Caki2 (cell line): Measurements from ENCODE around the gene SH3RF3. TPM values are rescaled to one million over a fixed set of nuclear protein-coding genes. Genes with fewer than 3 reads are reported as not detected.
A peak's percentile ranks its signal among the peaks of the same experiment; 100 is the strongest.

ENCODE experiments used
- DNase-seq: peaks from one replicate; pipeline ENCODE4 v3.0.0-alpha.2; 2015; ENCODE audit warnings: low read depth
- in situ Hi-C: cut with HindIII; loops from 2 replicates; pipeline ENCODE4 v1.10.0; 2016; ENCODE audit warnings: low sequenced_read_pairs, low pct_unique_long_range_greater_than_20kb, mixed read lengths
- total RNA-seq: library from RNA; depleted of rRNA; stranded (reverse); fragments of >200 nt; shearing (Covaris generic); gene quantifications from 2 replicates; pipeline ENCODE4 v1.2.3, GENCODE V29; 2014; ENCODE audit warnings: low replicate concordance

SH3RF3 gene
- total RNA-seq, 1 experiment from 2014 or later: 0.20 TPM

DNA sequence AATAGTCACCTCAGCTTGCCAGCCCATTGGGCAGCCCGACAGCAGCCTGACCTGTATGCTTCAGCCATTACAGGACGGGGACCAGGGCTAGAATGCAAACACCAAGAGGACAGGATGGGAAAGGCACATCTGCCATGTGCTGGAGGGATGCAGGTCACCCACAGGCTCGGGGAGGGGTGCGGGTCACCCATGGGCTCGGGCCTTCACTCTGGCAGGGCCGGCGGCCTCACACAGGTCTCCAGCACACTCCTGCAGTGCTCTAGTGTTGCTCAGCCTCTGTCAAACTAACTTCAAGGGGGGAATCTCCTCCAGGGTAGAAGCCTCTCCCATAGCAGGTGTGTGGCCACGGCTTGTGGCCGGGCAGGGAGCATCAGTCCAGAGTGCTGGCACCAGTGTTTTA, 262.2 kb downstream of the SH3RF3 start:
- in situ Hi-C loops: no loop called here
- DNase-seq: no peak

DNA sequence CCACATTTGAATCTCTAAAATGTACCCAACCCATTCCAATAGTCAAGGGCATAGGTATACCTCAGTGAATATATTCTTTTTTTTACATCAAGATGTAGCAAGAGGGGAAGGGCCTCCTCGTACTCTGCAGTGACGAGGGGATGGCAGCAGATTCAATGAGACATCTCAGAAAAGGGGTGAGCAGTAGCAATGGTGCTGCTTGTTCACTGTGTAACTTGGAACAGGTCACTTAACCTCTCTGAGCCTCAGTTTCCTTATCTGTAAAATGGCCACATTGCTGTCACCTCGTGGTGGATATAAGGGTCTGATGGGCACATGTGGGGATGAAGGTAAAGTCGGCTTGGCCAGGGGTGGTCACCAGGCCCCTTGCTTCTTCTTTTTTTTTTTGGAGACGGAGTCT, 263.1 kb downstream of the SH3RF3 start:
- no peak for DNase-seq
- in situ Hi-C loops: no loop called here

DNA sequence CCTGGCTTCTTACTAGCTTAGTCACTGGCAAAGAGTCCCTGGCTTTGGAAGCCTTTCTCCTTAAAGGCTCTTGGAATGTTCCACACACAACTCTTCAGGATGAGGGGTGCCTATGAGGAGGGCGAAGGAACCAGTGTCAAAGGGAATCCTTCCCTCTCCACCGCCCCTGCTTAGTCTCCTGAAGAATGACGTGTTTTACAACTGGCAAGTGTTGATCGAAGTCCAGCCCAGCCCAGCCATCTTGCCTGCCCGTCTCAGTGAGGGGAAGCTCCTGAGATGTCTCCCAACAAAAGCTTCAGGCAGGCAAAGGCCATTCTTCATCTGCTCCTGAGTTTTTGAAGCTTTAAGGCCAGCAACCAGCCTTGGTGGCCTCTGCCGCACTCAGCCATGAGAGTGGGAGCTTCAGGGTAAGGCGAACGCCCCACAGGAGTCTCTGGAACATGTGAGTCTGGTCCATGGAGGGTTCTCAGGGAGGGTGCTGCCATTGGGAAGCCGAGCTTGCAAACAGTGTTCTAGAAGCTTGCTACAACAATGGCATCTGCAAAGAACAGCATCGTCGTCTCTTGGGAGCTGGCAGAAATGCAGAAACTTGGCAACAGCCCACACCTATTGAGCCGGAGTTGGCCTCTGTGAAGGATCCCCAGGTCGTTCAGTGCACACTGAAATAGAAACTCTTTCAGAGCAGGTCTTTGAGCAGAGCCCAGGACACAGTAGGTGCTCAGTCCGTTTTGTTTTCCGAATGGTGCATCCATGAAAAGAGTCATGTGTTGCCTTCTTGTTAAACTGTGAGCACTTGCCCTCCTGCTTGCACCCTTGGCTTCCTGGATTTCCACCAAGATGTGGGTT, 264.0 kb downstream of the SH3RF3 start:
- DNase-seq: no peak

DNA sequence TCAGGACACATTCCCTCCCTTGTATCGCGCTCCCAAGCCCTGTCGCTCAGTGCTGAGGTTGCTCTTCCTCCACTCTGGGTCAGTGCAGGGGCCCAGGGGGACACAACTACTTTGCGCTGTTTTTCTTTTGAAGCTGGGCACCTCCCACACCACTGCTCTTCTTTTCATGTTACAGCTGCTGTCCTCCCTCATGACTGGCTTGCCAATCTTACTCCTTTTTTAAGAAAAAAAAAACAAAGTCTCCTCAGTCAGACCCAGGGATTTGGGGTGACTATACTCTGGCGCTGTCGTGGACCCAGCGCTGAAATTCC, 264.6 kb downstream of the SH3RF3 start:
- in situ Hi-C loops: no loop called here
- no peak for DNase-seq

More for the DNA sequence above, 264.0 kb downstream of the SH3RF3 start:
- in situ Hi-C loops: no loop called here

DNA sequence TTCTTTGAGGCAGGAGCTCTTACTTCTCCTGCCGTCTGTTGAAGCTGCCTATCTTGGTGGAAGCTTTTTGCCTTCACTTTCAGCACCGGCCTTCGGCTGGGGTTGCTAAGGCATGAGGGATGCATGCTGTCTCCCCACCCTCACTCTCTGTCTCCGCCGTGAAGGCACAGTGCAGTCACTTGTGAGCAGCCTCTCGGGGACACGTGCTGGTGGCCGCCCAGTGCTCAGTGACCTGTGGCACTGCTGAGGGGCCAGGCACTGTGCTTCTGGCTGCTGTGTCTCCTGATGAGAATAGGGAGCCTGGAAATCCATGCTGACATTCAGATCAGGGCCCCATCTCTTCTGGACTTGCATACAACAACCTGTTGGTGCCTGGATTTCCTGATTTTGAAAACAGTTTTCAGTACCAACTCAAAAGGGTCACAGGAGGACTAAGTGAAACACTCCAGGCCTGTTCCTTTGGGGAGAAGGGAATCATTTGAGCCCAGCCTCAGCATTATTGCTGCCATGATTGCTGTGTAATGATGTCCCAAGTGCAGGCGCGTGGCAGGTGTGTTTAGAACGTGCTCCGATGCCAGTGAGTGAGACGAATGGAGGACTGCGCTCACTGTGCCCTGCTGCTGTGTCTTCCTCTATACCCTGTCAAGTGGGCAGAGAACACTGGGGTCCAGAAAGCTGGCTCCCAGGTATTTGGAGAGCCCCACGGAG, 266.6 kb downstream of the SH3RF3 start:
- in situ Hi-C loops: no loop called here
- no peak for DNase-seq

DNA sequence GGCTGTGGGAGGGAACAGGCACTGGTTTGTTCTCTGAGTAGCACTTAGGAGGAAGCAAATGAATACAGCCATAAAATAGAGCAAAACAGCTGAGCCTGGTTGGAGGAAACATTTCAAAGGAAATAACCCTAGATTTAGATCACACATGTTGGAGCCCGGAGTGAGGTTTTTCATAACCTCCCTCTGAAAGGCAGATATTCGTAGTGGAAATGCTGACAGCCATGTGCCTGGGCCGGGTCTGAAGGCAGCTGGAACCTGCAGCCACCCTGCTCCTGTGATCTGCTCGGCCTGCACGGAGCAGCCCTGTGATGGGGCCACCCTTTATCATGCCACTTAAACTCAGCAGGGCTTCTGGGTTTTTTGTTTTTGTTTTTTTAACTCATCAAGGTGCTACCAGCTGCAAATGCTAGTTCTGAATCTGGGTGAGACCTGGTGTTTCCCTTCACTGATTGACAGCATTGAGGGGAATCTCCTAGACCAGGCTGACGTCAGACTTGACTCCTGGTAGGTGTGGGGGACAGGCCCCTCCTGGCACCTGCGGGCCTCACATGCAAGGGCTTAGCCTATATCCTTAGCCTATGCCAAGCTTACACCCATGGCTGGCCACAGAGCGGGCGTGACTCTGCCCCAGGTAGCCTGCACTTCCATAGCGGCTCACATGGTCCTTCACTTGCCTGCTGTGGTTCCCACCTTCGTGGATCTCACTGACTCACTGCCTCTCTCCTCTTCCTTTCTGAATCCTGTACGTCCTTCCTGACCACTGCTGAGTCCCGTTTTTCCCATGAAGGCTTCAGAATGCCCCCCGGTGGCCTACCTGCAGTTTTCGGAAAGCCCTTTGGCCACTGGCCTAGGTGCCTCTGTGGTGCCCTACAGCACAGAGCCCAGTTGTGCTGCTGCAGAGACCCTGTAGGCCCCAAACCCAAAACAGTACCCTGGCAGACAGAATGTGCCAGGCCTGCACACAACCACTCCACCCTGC, 267.5 kb downstream of the SH3RF3 start:
- no peak for DNase-seq
- in situ Hi-C loops: no loop called here

DNA sequence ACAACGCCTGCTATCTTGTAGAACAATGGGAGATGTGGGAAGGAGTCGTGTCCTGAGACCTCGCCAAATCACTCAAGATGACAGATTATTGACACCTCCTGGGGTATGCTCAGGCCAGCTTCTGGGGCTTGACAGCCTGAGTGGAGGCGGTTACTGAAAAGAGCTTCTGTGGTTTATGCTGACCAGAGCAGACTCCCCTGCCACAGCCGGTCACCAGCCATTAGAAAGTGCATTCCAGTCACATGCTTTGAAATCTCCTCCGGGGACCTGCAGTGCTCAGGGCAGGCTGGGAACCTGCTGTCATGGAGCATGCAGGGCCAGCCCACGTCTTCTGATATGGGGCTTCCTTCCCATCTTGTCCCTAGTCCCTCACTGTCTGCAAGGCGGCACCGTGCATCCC, 268.9 kb downstream of the SH3RF3 start:
- in situ Hi-C loops: no loop called here
- no peak for DNase-seq

DNA sequence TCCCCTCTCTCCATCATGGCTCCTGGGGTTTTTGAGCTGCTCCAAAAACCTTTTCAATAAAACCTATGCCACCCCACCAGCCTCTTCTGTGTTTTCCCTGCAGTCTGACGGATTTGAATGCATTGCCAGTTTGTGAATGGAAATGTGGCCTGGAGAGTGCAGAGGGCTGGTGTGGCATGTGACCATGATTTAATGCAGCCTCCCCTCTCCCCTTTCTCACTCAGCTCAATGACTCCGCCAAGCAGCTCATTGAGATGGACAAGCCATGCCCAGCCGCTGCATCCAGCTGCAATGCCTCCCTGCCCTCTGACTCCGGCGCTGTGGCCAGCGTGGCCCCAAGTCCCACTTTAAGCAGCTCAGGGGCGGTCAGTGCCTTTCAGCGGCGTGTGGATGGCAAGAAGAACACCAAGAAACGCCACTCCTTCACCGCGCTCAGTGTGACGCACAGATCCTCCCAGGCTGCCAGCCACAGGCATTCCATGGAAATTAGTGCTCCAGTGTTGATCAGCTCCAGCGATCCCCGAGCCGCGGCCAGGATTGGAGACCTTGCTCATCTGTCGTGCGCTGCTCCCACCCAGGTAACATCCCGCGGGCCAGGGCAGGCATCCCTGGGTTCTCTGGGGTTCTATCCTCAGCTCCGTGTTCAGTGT, 269.5 kb downstream of the SH3RF3 start:
- in situ Hi-C loops: no loop called here
- no peak for DNase-seq

DNA sequence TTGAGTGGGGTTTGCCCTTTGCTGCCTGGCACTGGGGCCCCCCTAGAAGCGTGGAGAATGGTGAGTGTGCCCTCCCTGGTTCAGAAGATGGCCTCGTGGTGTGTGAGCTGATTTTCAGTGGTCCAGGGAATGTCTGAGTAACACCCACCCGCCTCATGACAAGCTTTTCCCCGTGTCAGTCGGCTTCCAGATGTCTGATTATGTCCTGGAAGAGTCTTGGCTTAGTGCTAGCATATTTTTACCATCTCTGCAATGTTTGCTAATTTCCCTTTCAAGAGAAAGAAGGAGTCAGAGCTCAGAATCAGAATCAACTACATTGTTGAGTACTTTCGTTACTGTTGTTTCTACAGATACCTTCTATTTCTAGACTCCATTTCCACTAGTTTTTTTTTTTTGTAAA, 270.1 kb downstream of the SH3RF3 start:
- in situ Hi-C loops: no loop called here
- no peak for DNase-seq

DNA sequence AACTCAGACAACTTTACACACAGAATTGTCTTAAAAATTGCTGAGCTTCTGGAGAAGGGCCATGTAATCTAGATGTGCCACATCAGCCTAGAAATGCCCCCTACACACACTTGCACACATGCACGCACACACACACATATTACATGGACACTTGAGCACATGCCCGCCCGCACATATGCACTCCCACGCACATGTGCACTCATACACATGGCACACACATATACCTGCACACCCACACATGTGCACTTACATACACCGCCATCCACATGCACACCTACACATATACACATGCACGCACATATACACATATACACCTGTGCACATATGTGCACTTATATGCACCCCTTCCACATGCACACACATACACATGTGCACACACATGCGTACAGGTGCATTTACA, 271.1 kb downstream of the SH3RF3 start:
- DNase-seq: no peak
- in situ Hi-C loops: no loop called here

DNA sequence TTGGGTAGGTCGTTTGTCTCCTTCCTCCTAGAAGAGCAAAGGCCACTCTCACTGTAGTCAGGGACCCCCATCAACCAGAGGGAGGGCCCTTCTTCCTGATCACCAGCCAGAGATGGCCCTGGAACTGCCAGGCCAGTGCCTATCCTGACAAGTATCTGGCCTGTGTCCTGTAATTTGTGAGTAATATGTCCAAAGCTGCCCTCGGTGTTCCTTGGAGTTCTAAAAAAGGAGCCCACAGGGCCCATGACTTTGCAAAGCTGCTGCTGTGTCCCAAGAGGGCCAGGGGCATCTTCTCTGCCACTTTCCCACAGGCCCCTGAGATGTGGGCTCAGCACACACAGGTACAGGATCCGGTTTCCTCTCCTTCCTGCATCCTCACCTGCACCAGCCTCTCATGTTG, 272.4 kb downstream of the SH3RF3 start:
- DNase-seq: no peak
- in situ Hi-C loops: no loop called here

DNA sequence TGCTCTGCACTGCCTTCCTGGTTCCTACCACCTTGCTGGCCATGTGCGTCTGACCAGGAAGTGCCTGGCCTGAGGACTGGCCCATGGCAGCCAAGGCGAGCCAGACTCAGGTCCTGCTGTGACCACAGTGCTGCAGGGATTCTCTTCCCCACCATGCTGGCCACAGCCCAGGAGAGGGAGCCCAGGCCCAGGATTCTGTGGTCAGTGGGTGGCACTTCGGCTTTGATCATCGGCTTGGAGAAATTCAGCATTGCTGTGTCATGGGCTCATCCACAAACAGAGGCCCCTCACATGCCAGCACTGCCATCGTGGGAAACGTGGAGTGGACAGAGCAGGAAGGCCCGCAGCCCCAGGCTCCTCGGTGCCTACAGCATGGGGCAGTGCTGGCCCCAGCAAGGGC, 273.2 kb downstream of the SH3RF3 start:
- in situ Hi-C loops: no loop called here
- DNase-seq: peak; percentile 37

DNA sequence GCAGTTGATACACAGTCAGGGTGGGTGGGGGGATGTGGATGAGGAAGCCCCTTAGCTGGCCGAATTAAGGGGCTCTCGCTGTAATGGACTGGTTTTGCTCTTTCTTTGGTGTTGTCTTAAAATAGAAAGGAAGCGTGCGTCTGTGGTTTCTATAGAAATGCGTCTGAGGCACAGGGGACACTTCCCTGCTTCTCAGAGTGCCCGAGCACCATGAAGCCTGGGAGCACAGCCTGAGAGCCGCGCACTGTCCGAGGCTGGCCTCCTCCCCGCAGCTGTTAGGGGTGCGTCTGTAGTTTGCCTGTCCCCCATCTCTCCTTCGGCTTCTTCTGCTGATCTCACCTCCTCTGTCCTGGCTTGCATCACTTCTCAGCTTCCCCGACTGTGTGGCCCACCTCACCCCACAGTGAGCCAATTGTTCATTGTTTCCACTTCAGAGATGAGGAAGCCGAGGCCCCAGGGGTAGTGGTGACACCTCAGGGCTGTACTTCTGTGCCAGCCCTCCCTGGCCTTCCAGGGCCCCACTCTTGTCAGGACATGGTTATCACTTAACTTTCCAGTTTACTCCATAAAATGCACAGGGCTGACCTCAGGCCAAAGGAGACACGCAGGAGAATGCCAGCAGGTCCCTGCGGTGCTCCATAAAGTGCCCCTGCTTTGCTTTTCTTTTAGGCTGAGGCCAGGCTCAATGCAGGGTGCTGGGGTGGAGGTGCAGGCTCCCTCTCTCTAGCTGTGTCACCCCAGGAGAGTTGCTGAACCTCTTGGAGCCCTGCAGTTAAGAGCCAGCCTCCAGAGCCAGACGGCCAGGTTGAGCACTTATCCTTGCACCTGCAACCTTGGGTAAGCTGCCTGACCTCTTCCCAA, 274.2 kb downstream of the SH3RF3 start:
- in situ Hi-C loops: no loop called here
- DNase-seq: no peak

DNA sequence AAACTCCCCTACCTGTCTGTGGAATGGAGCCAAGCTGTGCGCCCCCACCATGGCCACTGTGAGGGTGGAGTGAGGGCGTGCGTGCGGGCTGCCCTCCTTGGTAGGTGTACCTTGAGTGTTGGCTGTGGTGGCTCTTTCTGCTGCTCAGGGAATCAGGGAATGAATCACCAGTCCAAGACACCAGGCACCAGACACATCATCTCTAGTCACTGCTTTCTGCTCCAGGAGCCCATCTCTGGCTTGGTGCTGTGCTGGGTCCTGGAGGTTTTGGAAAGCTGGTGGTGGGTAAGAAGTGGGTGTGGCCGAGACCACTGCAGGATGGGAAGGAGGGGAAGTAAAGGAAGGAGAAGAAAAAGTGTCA, 274.8 kb downstream of the SH3RF3 start:
- DNase-seq: no peak
- in situ Hi-C loops: no loop called here

DNA sequence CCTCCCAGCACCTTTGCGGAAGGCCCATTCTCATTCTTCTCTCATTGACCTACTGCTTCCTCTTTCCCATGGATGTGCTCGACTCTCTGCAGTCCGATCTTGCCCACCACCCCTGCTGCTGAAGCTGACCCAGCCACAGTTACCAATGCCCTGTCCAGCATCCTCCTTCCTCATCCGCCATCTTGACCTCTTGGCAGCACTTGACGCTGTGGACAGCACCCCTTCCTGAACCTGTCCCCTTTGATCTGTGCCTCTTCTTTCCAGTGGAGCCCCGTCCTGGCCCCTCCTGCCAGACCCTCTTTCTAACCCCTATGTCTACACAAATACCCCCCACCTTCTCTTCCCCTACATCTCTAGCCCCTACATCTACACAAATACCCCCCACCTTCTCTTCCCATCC, 275.7 kb downstream of the SH3RF3 start:
- in situ Hi-C loops: no loop called here
- DNase-seq: no peak

DNA sequence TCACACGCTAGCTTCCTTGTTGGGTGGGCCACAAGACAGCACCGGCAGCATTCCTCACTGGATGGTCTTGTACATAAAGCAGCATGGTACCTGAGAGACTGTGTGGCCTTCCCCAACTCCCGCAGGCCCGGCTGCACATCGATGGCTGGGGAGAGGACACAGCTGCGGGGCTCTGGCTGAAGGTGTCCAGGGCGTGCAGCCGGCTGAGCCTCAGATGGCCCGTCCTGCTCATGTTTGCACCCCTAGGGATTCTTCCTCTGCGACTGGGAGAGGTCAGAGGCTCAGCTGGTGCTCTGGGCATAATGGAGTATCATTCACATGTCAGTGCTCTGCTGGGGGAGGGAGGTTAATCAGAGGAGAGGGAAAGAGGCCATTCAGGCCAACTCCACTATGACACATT, 276.9 kb downstream of the SH3RF3 start:
- DNase-seq: no peak

DNA sequence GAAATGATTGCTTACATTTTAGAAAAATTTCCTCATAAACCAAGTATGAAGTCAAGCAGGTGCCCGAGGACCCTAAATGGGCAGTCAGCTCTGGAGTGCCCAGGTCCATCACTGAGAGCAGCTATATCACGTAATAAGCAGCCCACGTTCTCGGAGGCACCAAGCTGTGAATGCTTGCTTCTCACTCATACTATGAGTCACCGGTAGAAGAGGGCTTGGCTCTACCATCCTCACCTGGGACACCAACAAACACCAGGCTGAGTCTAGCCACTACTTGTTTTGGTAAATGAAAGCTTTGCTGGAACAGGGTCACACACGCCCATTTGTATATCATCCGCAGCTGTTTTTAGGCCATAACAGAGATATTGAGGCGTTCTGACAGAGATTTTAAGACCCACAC, 277.3 kb downstream of the SH3RF3 start:
- DNase-seq: no peak
- in situ Hi-C loops: no loop called here

More for the DNA sequence above, 276.9 kb downstream of the SH3RF3 start:
- in situ Hi-C loops: no loop called here
